ENCODE data around the gene STIL. TPM values are rescaled to one million over a fixed set of nuclear protein-coding genes. Genes with fewer than 3 reads are reported as not detected.

Gene STIL
- total RNA-seq, 4 donors from 2014 or later, result 1.6 to 2.4 (median 1.9) TPM

GRCh38 chr1:47317841-47318240, 3.9 kb upstream of the STIL start:
- TF ChIP-seq, protein P1, sequence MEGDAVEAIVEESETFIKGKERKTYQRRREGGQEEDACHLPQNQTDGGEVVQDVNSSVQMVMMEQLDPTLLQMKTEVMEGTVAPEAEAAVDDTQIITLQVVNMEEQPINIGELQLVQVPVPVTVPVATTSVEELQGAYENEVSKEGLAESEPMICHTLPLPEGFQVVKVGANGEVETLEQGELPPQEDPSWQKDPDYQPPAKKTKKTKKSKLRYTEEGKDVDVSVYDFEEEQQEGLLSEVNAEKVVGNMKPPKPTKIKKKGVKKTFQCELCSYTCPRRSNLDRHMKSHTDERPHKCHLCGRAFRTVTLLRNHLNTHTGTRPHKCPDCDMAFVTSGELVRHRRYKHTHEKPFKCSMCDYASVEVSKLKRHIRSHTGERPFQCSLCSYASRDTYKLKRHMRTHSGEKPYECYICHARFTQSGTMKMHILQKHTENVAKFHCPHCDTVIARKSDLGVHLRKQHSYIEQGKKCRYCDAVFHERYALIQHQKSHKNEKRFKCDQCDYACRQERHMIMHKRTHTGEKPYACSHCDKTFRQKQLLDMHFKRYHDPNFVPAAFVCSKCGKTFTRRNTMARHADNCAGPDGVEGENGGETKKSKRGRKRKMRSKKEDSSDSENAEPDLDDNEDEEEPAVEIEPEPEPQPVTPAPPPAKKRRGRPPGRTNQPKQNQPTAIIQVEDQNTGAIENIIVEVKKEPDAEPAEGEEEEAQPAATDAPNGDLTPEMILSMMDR (IDR thresholded peaks at IDR 0.05; ENCODE audit: low read depth), result no peak

GRCh38 chr1:47309427-47309826, 4.5 kb downstream of the STIL start:
- TF ChIP-seq, protein P1 (IDR thresholded peaks at IDR 0.05; ENCODE audit: low read depth), result no peak

GRCh38 chr1:47302472-47302871, 11.5 kb downstream of the STIL start:
- TF ChIP-seq, protein P1 (IDR thresholded peaks at IDR 0.05; ENCODE audit: low read depth), result no peak

DNA sequence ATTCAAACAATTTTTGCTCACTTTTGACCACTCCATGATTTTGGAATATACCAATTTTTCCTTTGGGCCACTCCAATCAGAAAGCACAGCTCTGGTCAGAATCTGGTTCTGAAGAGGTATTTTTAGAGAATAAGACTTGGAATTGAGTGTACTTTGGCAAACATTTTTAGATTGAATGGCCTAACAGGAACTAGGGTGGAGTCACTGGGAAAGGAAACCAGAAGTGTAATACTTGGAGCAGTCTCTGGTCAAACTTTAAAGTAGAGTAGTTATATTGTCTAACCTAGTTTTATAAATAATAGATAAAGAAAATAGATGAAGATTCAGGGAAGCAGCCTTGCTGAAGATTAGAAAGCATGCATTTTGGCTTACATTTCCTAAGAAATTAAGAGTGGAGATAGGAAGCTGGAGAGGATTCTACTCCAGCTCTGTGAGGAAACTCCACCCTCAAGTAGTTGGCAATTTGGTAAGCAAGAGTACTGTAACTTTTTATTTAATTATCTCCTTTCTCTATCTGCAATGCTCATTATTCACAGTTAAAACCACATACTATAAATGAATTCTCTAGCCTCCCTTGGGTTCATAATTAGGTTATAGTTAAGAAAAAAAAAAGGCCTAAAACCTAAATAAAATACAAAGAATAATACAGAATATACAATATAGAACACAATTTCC, 15.8 kb downstream of the STIL start:
- TF ChIP-seq, protein P1 (IDR thresholded peaks at IDR 0.05; ENCODE audit: low read depth), result no peak

DNA sequence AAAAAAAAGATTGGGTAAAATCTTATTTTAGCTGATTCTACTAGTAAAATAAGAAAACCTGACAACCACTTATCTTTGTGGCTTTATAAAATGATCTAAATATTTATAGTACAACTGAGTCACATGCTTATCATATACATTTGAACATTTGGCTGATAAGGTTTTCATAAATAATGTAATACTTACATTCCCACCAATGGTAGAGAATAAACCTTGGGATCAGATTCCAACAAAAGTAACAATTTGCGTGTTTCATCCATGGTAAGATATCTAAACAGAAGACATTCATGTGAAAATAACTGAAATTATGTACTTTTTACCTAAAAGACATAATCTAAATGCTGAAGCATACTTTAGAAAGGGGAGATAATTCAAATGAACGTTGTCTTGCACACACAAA, 18.4 kb downstream of the STIL start:
- TF ChIP-seq, protein P1 (IDR thresholded peaks at IDR 0.05; ENCODE audit: low read depth), result no peak

GRCh38 chr1:47280142-47280541, 33.8 kb downstream of the STIL start:
- TF ChIP-seq, protein P1 (IDR thresholded peaks at IDR 0.05; ENCODE audit: low read depth), result no peak

DNA sequence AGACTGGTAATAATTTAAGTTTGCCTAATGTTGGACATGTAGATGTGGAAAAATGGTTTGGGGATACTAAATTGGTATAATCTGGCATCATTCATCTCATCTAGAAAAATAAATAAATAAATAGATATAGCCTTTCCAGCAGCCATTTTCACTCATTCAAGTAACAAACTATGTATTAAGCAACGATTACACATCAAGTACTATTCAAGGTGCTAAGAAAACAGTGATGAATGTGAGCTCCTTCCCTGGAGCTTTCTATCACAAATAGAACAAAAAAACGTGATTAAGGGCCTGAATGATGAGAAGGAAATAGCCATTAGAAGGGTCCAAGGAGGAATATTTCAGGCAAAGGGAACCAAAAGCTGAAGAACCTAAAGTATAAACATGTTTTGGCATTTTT, 37.1 kb downstream of the STIL start:
- TF ChIP-seq, protein P1 (IDR thresholded peaks at IDR 0.05; ENCODE audit: low read depth), result no peak
